ENCODE results near the gene NPAS2.

Gene NPAS2

DNA sequence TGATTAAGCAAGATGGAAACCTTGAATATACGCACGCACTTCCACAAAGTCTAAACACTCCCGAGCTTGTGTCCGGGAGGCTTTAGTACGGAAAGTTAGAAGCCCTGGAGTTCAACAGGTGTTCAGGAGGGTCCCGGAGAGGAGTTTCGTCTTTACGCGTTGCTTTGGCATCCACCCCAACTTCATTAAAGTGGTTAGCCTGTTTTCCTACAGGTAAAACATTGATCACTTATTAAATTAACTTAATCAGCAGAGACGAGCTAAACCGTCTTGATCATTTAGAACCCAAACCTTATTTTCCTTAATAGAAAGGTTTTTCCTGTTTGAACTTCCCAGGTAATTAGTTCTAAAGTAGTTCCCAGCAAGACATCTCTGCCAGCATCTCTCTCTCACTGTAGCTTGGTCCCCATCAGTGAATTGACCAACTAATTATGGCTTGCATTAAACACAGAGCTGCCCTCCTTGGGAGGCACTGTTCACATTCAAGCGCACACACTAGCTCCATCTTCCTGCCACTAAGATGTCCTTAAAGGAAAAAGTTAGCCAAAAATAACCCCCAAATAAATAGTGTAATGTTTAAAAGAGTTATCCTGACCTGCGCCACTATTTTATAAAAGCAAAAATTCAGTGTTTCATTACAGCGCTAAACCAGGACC lies 1.4 kb downstream of the NPAS2 start:
- 14 to 21% methylated on average over 3 to 11 of the region's 14 CpGs for WGBS, 2 experiments (ENCODE audit: insufficient coverage in 2 of 2)
- H3K4me3 ChIP-seq (ENCODE audit: extremely low read depth, insufficient read depth, low read length, poor library complexity, severe bottlenecking) = no peak overlapping the region
- H3K36me3 ChIP-seq (ENCODE audit: control insufficient read depth, insufficient read depth, low read length) = no peaks in the 10 kb centered on the region
- H3K4me1 ChIP-seq (ENCODE audit: control insufficient read depth, insufficient read depth, low read length, poor library complexity, severe bottlenecking) = peaks cover 6% of the 10 kb centered on the region
- no peaks in the 10 kb centered on the region for H3K9me3 ChIP-seq (ENCODE audit: control insufficient read depth, low read length)
- no peak overlapping the region for H3K27ac ChIP-seq (ENCODE audit: low read depth, low read length, severe bottlenecking)

DNA sequence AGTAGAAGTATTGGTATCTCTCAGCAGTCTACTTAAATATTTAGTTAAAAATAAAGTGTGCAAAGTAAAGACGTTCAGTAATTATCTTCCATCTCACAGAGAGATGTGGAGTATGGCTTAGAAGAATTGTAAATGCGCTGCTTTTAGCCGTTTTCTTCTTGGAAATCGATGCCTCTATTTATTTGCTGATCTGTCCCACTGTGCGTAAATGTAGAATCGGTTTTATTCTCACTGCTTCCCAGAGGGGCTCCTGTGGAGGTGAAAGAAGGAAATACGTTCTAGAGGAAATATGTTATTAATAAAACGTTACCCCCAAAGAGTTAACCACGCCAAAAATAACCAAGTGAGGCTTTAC lies 1.9 kb downstream of the NPAS2 start:
- no peaks in the 10 kb centered on the region for H3K9me3 ChIP-seq (ENCODE audit: control insufficient read depth, low read length)
- WGBS, 2 experiments (ENCODE audit: insufficient coverage in 2 of 2) = 60 to 72% methylated on average over 2 to 4 of the region's 9 CpGs
- H3K4me3 ChIP-seq (ENCODE audit: extremely low read depth, insufficient read depth, low read length, poor library complexity, severe bottlenecking) = no peak overlapping the region
- peaks cover 6% of the 10 kb centered on the region for H3K4me1 ChIP-seq (ENCODE audit: control insufficient read depth, insufficient read depth, low read length, poor library complexity, severe bottlenecking)
- H3K36me3 ChIP-seq (ENCODE audit: control insufficient read depth, insufficient read depth, low read length) = no peaks in the 10 kb centered on the region
- H3K27ac ChIP-seq (ENCODE audit: low read depth, low read length, severe bottlenecking) = no peak overlapping the region

DNA sequence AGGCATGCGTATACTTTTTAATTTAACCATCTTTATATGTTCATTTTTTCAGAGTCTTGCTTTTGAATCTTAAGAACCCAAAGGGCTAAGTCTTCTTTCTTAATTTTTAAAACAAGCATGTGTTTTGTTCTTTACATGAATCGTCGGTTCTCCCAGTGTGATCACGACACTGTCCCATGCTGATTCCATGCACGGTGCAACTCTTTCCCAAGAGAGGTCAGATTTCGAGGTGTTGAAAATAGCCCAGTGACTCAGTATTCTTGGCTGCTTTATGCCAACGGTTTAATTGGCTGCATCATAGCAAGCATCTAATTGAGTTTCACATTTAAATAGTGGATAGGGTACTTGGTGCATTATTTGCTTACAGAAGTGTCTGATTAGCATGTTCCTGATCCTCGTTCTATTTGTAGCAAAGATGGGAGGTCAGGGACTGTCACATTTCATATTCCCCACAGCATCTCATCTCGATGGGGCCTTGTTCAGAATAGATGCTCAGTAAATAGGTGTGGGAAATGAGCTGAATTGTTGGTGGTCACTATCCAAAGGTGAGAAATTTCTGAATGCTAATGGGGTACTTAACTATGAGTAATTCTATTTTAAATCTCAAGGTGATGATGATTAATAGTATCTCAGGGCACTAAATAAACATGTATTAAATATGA lies 2.8 kb downstream of the NPAS2 start:
- Histone ChIP-seq H3K36me3 (ENCODE audit: control insufficient read depth, insufficient read depth, low read length) (no peaks in the 10 kb centered on the region), H3K9me3 (ENCODE audit: control insufficient read depth, low read length) (no peaks in the 10 kb centered on the region), H3K27ac (ENCODE audit: low read depth, low read length, severe bottlenecking) (no peak overlapping the region), H3K4me3 (ENCODE audit: extremely low read depth, insufficient read depth, low read length, poor library complexity, severe bottlenecking) (no peak overlapping the region), H3K4me1 (ENCODE audit: control insufficient read depth, insufficient read depth, low read length, poor library complexity, severe bottlenecking) (peaks cover 6% of the 10 kb centered on the region)
- WGBS, 2 experiments (ENCODE audit: insufficient coverage in 2 of 2) = 52 to 58% methylated on average over 6 of the region's 9 CpGs

DNA sequence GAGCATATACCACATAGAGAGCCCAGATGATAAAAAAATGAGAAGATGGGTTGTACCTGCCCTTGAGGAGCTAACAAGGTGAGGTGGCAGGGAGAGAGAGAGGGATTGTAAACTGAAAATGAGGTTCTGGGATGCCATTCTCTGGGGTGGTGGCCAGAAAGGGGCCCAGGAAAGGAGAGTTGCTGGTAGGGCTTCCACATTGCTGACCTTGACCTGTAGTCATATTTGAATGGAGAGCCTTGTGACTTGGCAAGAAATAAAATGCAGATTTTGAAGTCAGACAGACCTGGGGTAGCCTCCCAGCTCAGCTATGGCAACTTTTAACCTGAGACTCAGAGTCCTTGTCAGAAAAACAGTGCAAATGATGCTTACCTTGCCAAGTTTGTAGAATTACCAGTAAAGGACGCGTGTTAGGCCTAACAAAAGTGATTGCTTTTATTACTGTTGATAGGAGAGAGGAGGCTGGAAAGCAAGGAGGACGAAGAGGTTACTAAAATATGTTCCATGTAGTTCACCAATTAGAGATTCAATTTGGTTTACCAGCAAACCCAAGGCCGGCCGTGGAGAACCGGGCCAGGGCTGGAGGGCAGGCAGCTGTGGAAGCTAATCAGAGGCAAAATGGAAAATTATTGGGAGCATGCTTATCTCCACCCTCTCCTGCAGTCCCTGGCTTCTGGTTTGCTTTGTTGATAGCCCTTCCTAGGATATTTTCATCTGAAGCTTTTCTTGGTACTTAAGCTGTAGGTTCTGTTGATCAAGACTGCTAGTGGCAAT lies 3.9 kb downstream of the NPAS2 start:
- Histone ChIP-seq H3K4me1 (ENCODE audit: control insufficient read depth, insufficient read depth, low read length, poor library complexity, severe bottlenecking) (peaks cover 6% of the 10 kb centered on the region), H3K36me3 (ENCODE audit: control insufficient read depth, insufficient read depth, low read length) (no peaks in the 10 kb centered on the region), H3K4me3 (ENCODE audit: extremely low read depth, insufficient read depth, low read length, poor library complexity, severe bottlenecking) (no peak overlapping the region), H3K9me3 (ENCODE audit: control insufficient read depth, low read length) (peaks cover 5% of the 10 kb centered on the region), H3K27ac (ENCODE audit: low read depth, low read length, severe bottlenecking) (no peak overlapping the region)
- WGBS, 2 experiments (ENCODE audit: insufficient coverage in 2 of 2) = 94 to 99% methylated on average over 5 to 6 of the region's 6 CpGs

DNA sequence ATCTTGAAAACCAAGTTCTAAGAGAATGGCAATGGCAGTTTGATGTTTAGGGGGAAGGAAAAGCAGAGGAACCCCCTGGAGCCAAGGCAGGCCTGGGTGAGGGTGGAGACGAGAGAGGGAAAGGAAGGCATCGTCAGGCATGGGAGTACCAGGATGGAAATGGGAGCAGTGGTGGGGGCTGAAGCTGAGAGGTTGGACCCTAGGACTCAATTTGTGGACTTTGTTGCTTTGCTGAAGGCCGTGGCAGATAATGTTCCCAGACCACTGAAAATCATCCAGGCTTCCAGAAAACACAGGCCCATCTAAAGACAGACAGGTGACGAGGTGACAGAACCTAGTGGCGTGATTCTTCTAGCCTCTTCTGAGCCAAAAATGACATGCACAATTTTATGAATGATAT lies 4.9 kb downstream of the NPAS2 start:
- Histone ChIP-seq H3K36me3 (ENCODE audit: control insufficient read depth, insufficient read depth, low read length) (no peaks in the 10 kb centered on the region), H3K9me3 (ENCODE audit: control insufficient read depth, low read length) (peaks cover 7% of the 10 kb centered on the region), H3K4me3 (ENCODE audit: extremely low read depth, insufficient read depth, low read length, poor library complexity, severe bottlenecking) (no peak overlapping the region), H3K4me1 (ENCODE audit: control insufficient read depth, insufficient read depth, low read length, poor library complexity, severe bottlenecking) (no peaks in the 10 kb centered on the region), H3K27ac (ENCODE audit: low read depth, low read length, severe bottlenecking) (no peak overlapping the region)
- WGBS, 2 experiments (ENCODE audit: insufficient coverage in 2 of 2) = 91 to 97% methylated on average over 4 of the region's 5 CpGs

DNA sequence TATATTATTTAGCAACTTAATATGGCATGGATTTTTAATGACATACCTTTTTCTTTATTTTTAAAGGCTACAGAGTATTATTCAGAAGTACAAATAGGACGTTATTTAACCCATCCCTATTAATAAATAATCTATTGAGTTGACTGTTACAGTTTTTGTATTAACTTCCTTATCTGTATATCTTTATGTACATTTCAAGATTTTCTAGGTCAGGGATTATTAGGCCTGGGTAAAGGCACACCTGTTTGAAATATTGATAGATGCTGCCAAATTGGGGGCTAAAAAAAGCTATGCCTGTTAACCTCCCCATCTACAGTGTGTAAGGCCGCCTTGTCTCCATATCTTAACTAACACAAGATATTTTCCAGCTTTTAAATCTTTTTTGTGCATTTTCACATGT lies 6.6 kb downstream of the NPAS2 start:
- H3K4me3 ChIP-seq (ENCODE audit: extremely low read depth, insufficient read depth, low read length, poor library complexity, severe bottlenecking) = no peak overlapping the region
- H3K27ac ChIP-seq (ENCODE audit: low read depth, low read length, severe bottlenecking) = no peak overlapping the region
- WGBS, 2 experiments (ENCODE audit: insufficient coverage in 2 of 2) = no CpG with 5 or more reads among the region's 2 CpGs
- H3K4me1 ChIP-seq (ENCODE audit: control insufficient read depth, insufficient read depth, low read length, poor library complexity, severe bottlenecking) = no peaks in the 10 kb centered on the region
- no peaks in the 10 kb centered on the region for H3K36me3 ChIP-seq (ENCODE audit: control insufficient read depth, insufficient read depth, low read length)
- peaks cover 7% of the 10 kb centered on the region for H3K9me3 ChIP-seq (ENCODE audit: control insufficient read depth, low read length)

DNA sequence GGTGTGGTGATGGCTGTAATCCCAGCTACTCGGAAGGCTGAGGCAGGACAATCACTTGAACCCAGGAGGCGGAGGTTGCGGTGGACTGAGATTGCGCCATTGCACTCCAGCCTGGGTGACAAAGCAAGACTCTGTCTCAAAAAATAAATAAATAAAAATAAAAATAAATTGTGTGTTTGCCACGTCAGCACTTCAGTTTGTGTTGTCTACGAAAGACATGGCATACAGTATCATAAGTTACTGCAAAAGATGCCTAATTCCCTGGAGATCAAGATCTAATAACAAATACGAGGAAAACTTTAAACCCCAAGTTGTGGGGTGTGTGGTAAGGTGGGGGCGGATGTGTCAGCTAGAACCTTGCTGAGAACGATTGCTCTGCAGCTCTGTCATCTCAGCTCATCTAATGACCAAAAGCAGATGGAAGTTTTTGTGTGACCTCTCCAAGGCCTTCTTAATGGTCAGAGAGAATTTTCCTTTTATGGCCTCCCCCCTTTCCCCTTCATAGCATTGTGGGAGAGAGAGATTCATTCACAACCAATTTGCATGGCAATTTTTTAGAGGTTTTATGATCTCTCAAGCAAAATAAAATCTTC lies 11.3 kb downstream of the NPAS2 start:
- no peaks in the 10 kb centered on the region for H3K36me3 ChIP-seq (ENCODE audit: control insufficient read depth, insufficient read depth, low read length)
- no peak overlapping the region for H3K27ac ChIP-seq (ENCODE audit: low read depth, low read length, severe bottlenecking)
- H3K9me3 ChIP-seq (ENCODE audit: control insufficient read depth, low read length) = peaks cover 7% of the 10 kb centered on the region
- no peaks in the 10 kb centered on the region for H3K4me1 ChIP-seq (ENCODE audit: control insufficient read depth, insufficient read depth, low read length, poor library complexity, severe bottlenecking)
- H3K4me3 ChIP-seq (ENCODE audit: extremely low read depth, insufficient read depth, low read length, poor library complexity, severe bottlenecking) = no peak overlapping the region
- WGBS, 2 experiments (ENCODE audit: insufficient coverage in 2 of 2) = 80 to 100% methylated on average over 1 to 4 of the region's 9 CpGs

DNA sequence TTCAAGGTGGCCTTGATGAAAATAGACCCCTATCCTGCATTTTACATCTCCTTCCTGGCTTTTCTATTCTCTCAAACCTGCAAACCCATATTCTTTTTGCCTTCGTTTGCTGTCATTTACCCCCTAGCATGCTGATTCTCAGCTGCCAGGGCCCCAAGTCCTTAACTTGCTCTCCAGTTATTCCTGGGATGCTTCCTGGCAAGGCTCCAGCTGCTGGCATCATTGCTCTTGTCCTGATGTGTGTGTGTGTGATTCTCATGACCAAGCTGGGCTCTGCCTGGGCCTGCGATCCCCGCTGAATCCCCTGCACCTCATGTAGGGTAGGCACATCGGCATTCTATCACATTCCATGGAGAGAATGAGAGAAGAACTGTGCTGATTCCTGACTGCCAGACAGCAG lies 11.9 kb downstream of the NPAS2 start:
- no peaks in the 10 kb centered on the region for H3K4me1 ChIP-seq (ENCODE audit: control insufficient read depth, insufficient read depth, low read length, poor library complexity, severe bottlenecking)
- H3K9me3 ChIP-seq (ENCODE audit: control insufficient read depth, low read length) = peaks cover 7% of the 10 kb centered on the region
- H3K4me3 ChIP-seq (ENCODE audit: extremely low read depth, insufficient read depth, low read length, poor library complexity, severe bottlenecking) = no peak overlapping the region
- WGBS, 2 experiments (ENCODE audit: insufficient coverage in 2 of 2) = 83 to 84% methylated on average over 3 to 4 of the region's 4 CpGs
- no peak overlapping the region for H3K27ac ChIP-seq (ENCODE audit: low read depth, low read length, severe bottlenecking)
- H3K36me3 ChIP-seq (ENCODE audit: control insufficient read depth, insufficient read depth, low read length) = no peaks in the 10 kb centered on the region

DNA sequence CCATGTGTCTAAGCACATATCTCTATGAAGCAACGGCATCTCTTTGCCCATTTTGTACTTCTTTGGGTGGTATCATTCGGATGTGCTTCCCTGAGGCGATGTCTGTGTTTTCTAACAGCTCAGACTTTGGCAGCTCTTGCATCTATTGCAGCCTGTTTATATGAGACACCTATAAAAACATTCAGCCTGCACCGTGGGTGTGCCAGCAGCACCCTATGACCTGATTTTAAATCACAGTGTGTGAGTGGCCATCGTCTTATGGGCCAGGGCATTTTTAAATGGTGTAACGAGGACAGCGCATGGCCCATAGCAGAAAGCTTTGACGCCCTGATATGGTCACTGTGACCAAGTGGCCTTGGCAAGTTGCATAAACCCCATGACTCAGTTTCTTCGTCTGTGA lies 12.9 kb downstream of the NPAS2 start:
- Histone ChIP-seq H3K4me1 (ENCODE audit: control insufficient read depth, insufficient read depth, low read length, poor library complexity, severe bottlenecking) (no peaks in the 10 kb centered on the region), H3K27ac (ENCODE audit: low read depth, low read length, severe bottlenecking) (no peak overlapping the region), H3K36me3 (ENCODE audit: control insufficient read depth, insufficient read depth, low read length) (no peaks in the 10 kb centered on the region), H3K9me3 (ENCODE audit: control insufficient read depth, low read length) (peaks cover 7% of the 10 kb centered on the region), H3K4me3 (ENCODE audit: extremely low read depth, insufficient read depth, low read length, poor library complexity, severe bottlenecking) (no peak overlapping the region)
- WGBS, 2 experiments (ENCODE audit: insufficient coverage in 2 of 2) = 92 to 94% methylated on average over 9 of the region's 9 CpGs

DNA sequence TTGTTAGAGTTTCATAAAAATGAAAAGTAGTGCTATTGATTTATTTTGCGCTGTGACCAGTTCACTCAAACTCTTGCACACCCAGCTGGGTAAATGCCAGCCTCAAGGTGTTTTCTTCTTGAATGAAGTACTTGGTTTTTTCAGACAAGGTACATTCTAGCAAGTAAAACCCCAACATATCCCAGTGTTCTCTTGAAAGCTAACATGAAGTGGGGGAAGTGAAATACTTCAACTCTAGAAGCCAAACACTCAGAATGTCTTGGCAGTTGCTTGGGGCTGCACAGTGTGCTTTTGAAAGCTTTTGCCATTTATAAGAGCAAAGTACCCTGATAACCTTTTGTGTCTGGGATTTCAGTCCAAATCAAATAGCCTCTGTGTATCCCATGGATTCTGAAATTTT lies 13.4 kb downstream of the NPAS2 start:
- Histone ChIP-seq H3K36me3 (ENCODE audit: control insufficient read depth, insufficient read depth, low read length) (no peaks in the 10 kb centered on the region), H3K27ac (ENCODE audit: low read depth, low read length, severe bottlenecking) (no peak overlapping the region), H3K4me3 (ENCODE audit: extremely low read depth, insufficient read depth, low read length, poor library complexity, severe bottlenecking) (no peak overlapping the region), H3K4me1 (ENCODE audit: control insufficient read depth, insufficient read depth, low read length, poor library complexity, severe bottlenecking) (no peaks in the 10 kb centered on the region), H3K9me3 (ENCODE audit: control insufficient read depth, low read length) (peaks cover 7% of the 10 kb centered on the region)
- no CpG with 5 or more reads among the region's 1 CpG for WGBS, 2 experiments (ENCODE audit: insufficient coverage in 2 of 2)
